T-helper 17 cell (primary cell): ENCODE results near the gene ZFHX3. TPM values are rescaled to one million over a fixed set of nuclear protein-coding genes. Genes with fewer than 3 reads are reported as not detected.

Experiments used
- ATAC-seq: fragments of 150-1000 bp; cut with Tn5 transposase; 2 replicates; pipeline ENCODE4 v1.10.0; 2021; ENCODE audit warnings: mild to moderate bottlenecking, moderate library complexity
- DNase-seq, 3 donors: peaks; one replicate each; pipeline versions ENCODE4 v3.0.0 to v3.0.0-alpha.2; 2020 to 2021
- H3K9me3 ChIP-seq: one replicate; pipeline ENCODE4 v1.7.0; 2013; ENCODE audit warnings: low read length, mild to moderate bottlenecking; ENCODE audit not compliant: control insufficient read depth, poor library complexity, severe bottlenecking
- H3K27ac Mint-ChIP-seq: one replicate; pipeline ENCODE4 v1.8.0; 2022; ENCODE audit warnings: mild to moderate bottlenecking, moderate library complexity, mixed read lengths
- H3K27me3 Mint-ChIP-seq: one replicate; pipeline ENCODE4 v1.8.0; 2022; ENCODE audit warnings: mixed read lengths
- H3K36me3 Mint-ChIP-seq: one replicate; pipeline ENCODE4 v1.8.0; 2022; ENCODE audit warnings: low read depth, mixed read lengths
- H3K4me1 Mint-ChIP-seq: one replicate; pipeline ENCODE4 v1.8.0; 2022; ENCODE audit warnings: mild to moderate bottlenecking, mixed read lengths
- H3K4me3 Mint-ChIP-seq: one replicate; pipeline ENCODE4 v1.8.0; 2022; ENCODE audit warnings: mild to moderate bottlenecking, moderate library complexity, mixed read lengths
- total RNA-seq, 4 donors: library from RNA in 2 of 4; stranded (reverse) in 2 of 4; gene quantifications; one replicate each; pipeline ENCODE4 v1.2.3 and lab custom pipeline; 2022 to 2026

ZFHX3 gene
- total RNA-seq, 2 donors from 2014 or later, result 0.94 to 2.2 TPM

- no peak overlapping the region for H3K4me3 Mint-ChIP-seq
- H3K27me3 Mint-ChIP-seq, result no peaks in the 10 kb centered on the region
- no peaks in the 10 kb centered on the region for H3K4me1 Mint-ChIP-seq
- no peak overlapping the region for H3K27ac Mint-ChIP-seq
- peaks cover 2% of the 10 kb centered on the region for H3K36me3 Mint-ChIP-seq
- DNase-seq (no peak), ATAC-seq (no peak)
- no peaks in the 10 kb centered on the region for H3K9me3 ChIP-seq
Observed at GRCh38 chr16:72952811-72953271, 95.1 kb downstream of the ZFHX3 start.

- H3K27me3 Mint-ChIP-seq, result no peaks in the 10 kb centered on the region
- H3K27ac Mint-ChIP-seq, result no peak overlapping the region
- ATAC-seq (no peak), DNase-seq (no peak)
- H3K4me3 Mint-ChIP-seq, result no peak overlapping the region
- peaks cover 2% of the 10 kb centered on the region for H3K36me3 Mint-ChIP-seq
- no peaks in the 10 kb centered on the region for H3K4me1 Mint-ChIP-seq
- H3K9me3 ChIP-seq, result no peaks in the 10 kb centered on the region
Observed at GRCh38 chr16:72952404-72952803, 95.5 kb downstream of the ZFHX3 start.

DNA sequence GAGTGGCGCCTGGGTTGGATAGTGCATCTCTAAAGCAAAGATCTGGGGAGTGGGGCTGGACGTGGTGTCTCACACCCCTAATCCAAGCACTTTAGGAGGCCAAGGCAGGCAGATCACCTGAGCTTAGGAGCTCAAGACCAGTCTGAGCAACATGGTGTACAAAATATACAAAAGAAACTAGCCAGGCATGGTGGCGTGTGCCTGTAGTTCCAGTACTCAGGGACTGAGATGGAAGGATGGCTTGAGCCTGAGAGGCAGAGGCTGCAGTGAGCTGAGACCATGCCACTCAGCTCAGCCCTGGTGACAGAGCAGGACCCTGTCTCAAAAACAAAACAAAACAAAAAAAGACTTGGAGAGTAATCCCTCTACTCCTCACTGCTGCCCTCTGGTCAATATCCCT lies 96.0 kb downstream of the ZFHX3 start:
- H3K4me1 Mint-ChIP-seq, result no peaks in the 10 kb centered on the region
- H3K27me3 Mint-ChIP-seq, result no peaks in the 10 kb centered on the region
- DNase-seq (no peak), ATAC-seq (no peak)
- peaks cover 2% of the 10 kb centered on the region for H3K36me3 Mint-ChIP-seq
- H3K4me3 Mint-ChIP-seq, result no peak overlapping the region
- no peak overlapping the region for H3K27ac Mint-ChIP-seq
- H3K9me3 ChIP-seq, result no peaks in the 10 kb centered on the region

DNA sequence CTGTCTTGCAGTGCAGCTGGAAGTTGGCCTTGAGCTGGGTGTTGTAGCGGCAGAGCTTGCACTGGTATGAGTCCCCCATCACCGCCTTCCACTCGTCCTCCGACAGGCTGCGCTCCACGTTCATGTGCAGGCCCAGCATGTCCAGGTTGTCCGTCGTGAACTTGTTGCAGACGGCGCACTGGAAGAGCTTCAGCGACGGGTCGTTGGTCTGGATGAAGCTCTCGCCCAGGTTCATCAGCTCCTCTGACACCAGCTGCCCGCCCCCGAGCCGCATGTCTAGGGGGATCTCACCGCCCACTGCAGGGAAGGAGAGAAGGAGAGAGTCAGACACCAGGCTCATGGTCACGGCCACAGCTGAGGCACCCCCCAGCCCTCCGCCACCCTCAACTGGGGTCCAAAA lies 97.3 kb downstream of the ZFHX3 start:
- no peak for ATAC-seq
- no peak for DNase-seq
- Mint-ChIP-seq H3K4me3 (no peak overlapping the region), H3K27ac (no peak overlapping the region), H3K4me1 (no peaks in the 10 kb centered on the region), H3K36me3 (no peaks in the 10 kb centered on the region), H3K27me3 (no peaks in the 10 kb centered on the region)
- H3K9me3 ChIP-seq, result no peaks in the 10 kb centered on the region

DNA sequence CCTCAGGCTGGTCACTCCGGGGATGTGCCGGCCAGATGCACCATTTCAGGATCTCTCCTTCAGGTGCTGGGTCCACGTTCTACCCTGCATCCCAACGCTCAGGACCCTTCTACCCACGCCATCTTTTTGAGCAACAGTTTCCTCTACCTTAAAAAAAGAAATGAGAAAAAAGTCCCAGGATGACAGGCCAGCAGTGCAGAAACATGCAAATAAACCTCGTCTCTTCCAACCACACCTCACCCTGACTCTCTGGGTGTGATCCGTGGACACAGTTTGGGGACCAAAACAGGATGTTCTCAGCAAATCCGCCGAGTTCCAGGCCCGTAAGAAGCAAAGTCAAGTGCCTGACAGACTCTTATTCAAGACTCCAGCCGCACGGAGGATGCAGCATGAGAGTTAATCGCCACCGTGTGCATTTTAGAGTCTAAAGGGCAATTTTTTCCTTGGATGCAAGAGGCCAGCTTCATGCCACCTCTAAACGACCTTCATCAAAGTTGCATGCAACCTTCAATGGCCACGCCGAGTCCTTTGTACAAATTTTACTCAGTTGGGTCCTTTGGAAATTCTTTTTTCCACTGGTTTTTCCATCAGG lies 99.6 kb downstream of the ZFHX3 start:
- H3K36me3 Mint-ChIP-seq, result no peaks in the 10 kb centered on the region
- no peaks in the 10 kb centered on the region for H3K9me3 ChIP-seq
- ATAC-seq, result no peak

GRCh38 chr16:72947379-72948237 lies 100.3 kb downstream of the ZFHX3 start:
- Mint-ChIP-seq H3K4me3 (no peak overlapping the region), H3K27ac (no peak overlapping the region), H3K36me3 (no peaks in the 10 kb centered on the region), H3K27me3 (no peaks in the 10 kb centered on the region), H3K4me1 (no peaks in the 10 kb centered on the region)
- no peak for DNase-seq
- ATAC-seq, result no peak
- H3K9me3 ChIP-seq, result no peaks in the 10 kb centered on the region

More for the DNA sequence above, 99.6 kb downstream of the ZFHX3 start:
- Mint-ChIP-seq H3K27me3 (no peaks in the 10 kb centered on the region), H3K4me3 (no peak overlapping the region), H3K4me1 (no peaks in the 10 kb centered on the region), H3K27ac (no peak overlapping the region)
- no peak for DNase-seq

GRCh38 chr16:72946474-72947194 lies 101.3 kb downstream of the ZFHX3 start:
- Mint-ChIP-seq H3K36me3 (no peaks in the 10 kb centered on the region), H3K4me3 (no peak overlapping the region), H3K27me3 (no peaks in the 10 kb centered on the region), H3K27ac (no peak overlapping the region), H3K4me1 (no peaks in the 10 kb centered on the region)
- DNase-seq, result no peak
- no peaks in the 10 kb centered on the region for H3K9me3 ChIP-seq
- no peak for ATAC-seq

- no peaks in the 10 kb centered on the region for H3K9me3 ChIP-seq
- Mint-ChIP-seq H3K27me3 (no peaks in the 10 kb centered on the region), H3K36me3 (no peaks in the 10 kb centered on the region), H3K4me3 (peak overlapping the region; percentile 12), H3K27ac (no peak overlapping the region), H3K4me1 (no peaks in the 10 kb centered on the region)
- ATAC-seq, result no peak
- DNase-seq, result no peak
Observed at GRCh38 chr16:72946063-72946462, 101.9 kb downstream of the ZFHX3 start.

GRCh38 chr16:72945611-72946010 lies 102.3 kb downstream of the ZFHX3 start:
- Mint-ChIP-seq H3K36me3 (no peaks in the 10 kb centered on the region), H3K27ac (no peak overlapping the region), H3K4me3 (peak overlapping the region; percentile 12), H3K27me3 (no peaks in the 10 kb centered on the region), H3K4me1 (no peaks in the 10 kb centered on the region)
- ATAC-seq, result no peak
- no peak for DNase-seq
- H3K9me3 ChIP-seq, result no peaks in the 10 kb centered on the region

GRCh38 chr16:72944757-72945485 lies 103.0 kb downstream of the ZFHX3 start:
- no peak overlapping the region for H3K27ac Mint-ChIP-seq
- H3K4me3 Mint-ChIP-seq, result no peak overlapping the region
- H3K27me3 Mint-ChIP-seq, result no peaks in the 10 kb centered on the region
- no peaks in the 10 kb centered on the region for H3K36me3 Mint-ChIP-seq
- no peak for ATAC-seq
- DNase-seq, result no peak
- no peaks in the 10 kb centered on the region for H3K9me3 ChIP-seq
- H3K4me1 Mint-ChIP-seq, result no peaks in the 10 kb centered on the region

DNA sequence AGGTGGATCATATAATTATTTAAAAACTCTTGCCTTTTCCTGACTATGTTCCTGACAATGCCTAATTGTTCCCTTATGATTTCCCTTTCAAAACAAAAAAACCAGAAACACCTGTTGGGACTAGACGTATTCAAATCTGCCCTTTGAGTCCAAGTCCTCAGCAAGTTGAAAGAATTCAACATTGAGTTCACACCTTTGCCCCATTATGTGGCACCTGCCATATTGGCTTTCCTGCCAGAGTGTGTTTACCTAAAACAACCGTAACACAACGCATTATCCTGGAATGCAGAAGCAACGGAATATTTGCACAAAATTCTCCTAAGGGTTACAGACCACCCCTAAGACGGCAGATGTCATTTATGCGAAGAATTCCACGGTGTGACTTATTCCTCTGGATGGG lies 105.9 kb downstream of the ZFHX3 start:
- Mint-ChIP-seq H3K27me3 (no peaks in the 10 kb centered on the region), H3K36me3 (no peaks in the 10 kb centered on the region), H3K4me1 (no peaks in the 10 kb centered on the region), H3K4me3 (no peak overlapping the region), H3K27ac (no peak overlapping the region)
- DNase-seq, result no peak
- no peak for ATAC-seq
- no peaks in the 10 kb centered on the region for H3K9me3 ChIP-seq

DNA sequence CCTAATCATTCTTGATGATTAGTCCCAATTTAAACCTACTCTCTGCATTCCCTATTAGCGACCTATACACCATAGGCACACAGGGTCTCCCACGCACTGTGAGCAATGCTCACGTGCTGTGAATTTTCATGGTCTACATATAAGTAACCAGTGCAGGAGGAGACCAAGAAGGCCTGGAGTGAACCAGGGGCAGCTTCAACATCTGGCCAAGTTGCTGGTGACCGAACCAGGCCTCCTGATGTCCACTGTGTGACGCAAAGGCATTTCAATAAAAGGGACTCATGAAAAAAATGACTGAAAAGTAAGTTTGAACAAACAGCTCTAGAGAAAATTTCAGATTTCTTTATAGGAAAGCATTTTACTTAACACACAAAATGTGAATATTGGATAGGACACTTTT lies 107.0 kb downstream of the ZFHX3 start:
- no peak overlapping the region for H3K27ac Mint-ChIP-seq
- H3K4me1 Mint-ChIP-seq, result no peaks in the 10 kb centered on the region
- no peaks in the 10 kb centered on the region for H3K36me3 Mint-ChIP-seq
- DNase-seq (no peak), ATAC-seq (no peak)
- H3K4me3 Mint-ChIP-seq, result no peak overlapping the region
- H3K27me3 Mint-ChIP-seq, result no peaks in the 10 kb centered on the region
- H3K9me3 ChIP-seq, result no peaks in the 10 kb centered on the region

DNA sequence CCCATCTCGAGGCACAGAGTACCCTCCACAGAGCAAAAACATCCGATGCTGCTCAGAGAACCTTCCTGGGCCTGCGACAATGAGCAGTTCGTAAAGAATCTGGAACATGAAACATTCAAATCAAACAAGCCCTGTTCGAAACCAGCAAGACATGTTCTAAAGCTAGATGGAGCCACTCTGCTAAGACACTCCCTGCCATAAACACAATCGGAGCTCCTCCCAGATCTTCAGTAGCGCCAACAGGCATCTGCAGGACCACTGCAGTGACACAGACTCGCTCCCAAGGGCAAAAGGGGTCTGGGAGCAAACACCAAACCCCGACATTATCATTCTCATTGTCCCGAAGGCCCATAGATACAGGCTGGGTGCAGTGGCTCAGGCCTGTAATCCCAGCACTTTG lies 108.7 kb downstream of the ZFHX3 start:
- H3K27me3 Mint-ChIP-seq, result peaks cover 13% of the 10 kb centered on the region
- no peak overlapping the region for H3K27ac Mint-ChIP-seq
- H3K4me3 Mint-ChIP-seq, result no peak overlapping the region
- ATAC-seq (no peak), DNase-seq (no peak)
- peaks cover 2% of the 10 kb centered on the region for H3K4me1 Mint-ChIP-seq
- no peaks in the 10 kb centered on the region for H3K36me3 Mint-ChIP-seq
- no peaks in the 10 kb centered on the region for H3K9me3 ChIP-seq
